Keratinocyte (primary cell): Measurements from ENCODE around the gene AKAP4. TPM values are rescaled to one million over a fixed set of nuclear protein-coding genes. Genes with fewer than 3 reads are reported as not detected.

ENCODE experiments used
- DNase-seq: peaks from one replicate; pipeline ENCODE4 v3.0.0-alpha.2; 2011; ENCODE audit warnings: low read depth, missing footprints, low spot score
- FAIRE-seq: peaks from 2 replicates; lab custom pipeline; 2011; peaks lifted over from hg19 to GRCh38; lab: Jason Lieb, UNC
- H2AFZ ChIP-seq: 2 replicates; pipeline ENCODE4 v1.6.0; 2012; ENCODE audit warnings: low read length, control low read depth, inconsistent platforms; ENCODE audit not compliant: control insufficient read depth
- H3K27ac ChIP-seq: 2 replicates; pipeline ENCODE4 v1.5.1; 2011; ENCODE audit warnings: low read length; ENCODE audit not compliant: control insufficient read depth, insufficient read depth
- H3K27me3 ChIP-seq: 3 replicates; pipeline ENCODE4 v1.6.0; 2011; ENCODE audit warnings: low read length; ENCODE audit not compliant: control insufficient read depth, insufficient read depth; ENCODE audit errors: extremely low read depth
- H3K36me3 ChIP-seq, 2 experiments: 2 replicates in 1 of 2; 3 replicates in 1 of 2; pipeline ENCODE4 v1.5.1; 2011; ENCODE audit warnings: low read length in 2 of 2, mild to moderate bottlenecking in 1 of 2; ENCODE audit not compliant: control insufficient read depth in 2 of 2, insufficient read depth in 2 of 2; ENCODE audit errors: extremely low read depth in 1 of 2
- H3K4me1 ChIP-seq: 3 replicates; pipeline ENCODE4 v1.5.1; 2011; ENCODE audit warnings: low read length; ENCODE audit not compliant: control insufficient read depth, insufficient read depth; ENCODE audit errors: extremely low read depth
- H3K4me2 ChIP-seq: 3 replicates; pipeline ENCODE4 v1.6.0; 2011; ENCODE audit warnings: low read depth, low read length; ENCODE audit not compliant: control insufficient read depth, insufficient read depth; ENCODE audit errors: extremely low read depth
- H3K4me3 ChIP-seq, 3 experiments: fragments of 200-600 bp in 1 of 3; sonication (generic) in 1 of 3; 2 replicates in 2 of 3; 3 replicates in 1 of 3; pipeline ENCODE4 v1.5.1; 2011 to 2016; ENCODE audit warnings: low read length in 3 of 3, mild to moderate bottlenecking in 3 of 3, control low read depth in 2 of 3, inconsistent platforms in 1 of 3, low read depth in 1 of 3, mixed read lengths in 1 of 3, mixed run types in 1 of 3, moderate library complexity in 1 of 3; ENCODE audit not compliant: control insufficient read depth in 2 of 3, insufficient read depth in 2 of 3; ENCODE audit errors: extremely low read depth in 1 of 3
- H3K79me2 ChIP-seq: 2 replicates; pipeline ENCODE4 v1.6.0; 2012; ENCODE audit warnings: low read length; ENCODE audit not compliant: control insufficient read depth, insufficient read depth
- H3K9ac ChIP-seq: 3 replicates; pipeline ENCODE4 v1.6.0; 2011; ENCODE audit warnings: low read length; ENCODE audit not compliant: control insufficient read depth, insufficient read depth; ENCODE audit errors: extremely low read depth
- H3K9me1 ChIP-seq: 3 replicates; pipeline ENCODE4 v1.6.0; 2011; ENCODE audit warnings: low read length; ENCODE audit not compliant: control insufficient read depth, insufficient read depth; ENCODE audit errors: extremely low read depth
- H3K9me3 ChIP-seq: 2 replicates; pipeline ENCODE4 v1.5.1; 2012; ENCODE audit warnings: low read depth, low read length; ENCODE audit not compliant: control insufficient read depth
- H4K20me1 ChIP-seq: 3 replicates; pipeline ENCODE4 v1.6.0; 2011; ENCODE audit warnings: low read length; ENCODE audit not compliant: control insufficient read depth, insufficient read depth; ENCODE audit errors: extremely low read depth
- EZH2 ChIP-seq: IDR thresholded peaks from one replicate; pipeline ENCODE4 v1.6.1; 2012; ENCODE audit warnings: inconsistent platforms, mild to moderate bottlenecking, low read length, moderate library complexity
- dilution Hi-C: fragments of 300-500 bp; cut with MboI; formaldehyde crosslinking; loops from one replicate; pipeline ENCODE4 v1.7.0; 2020; ENCODE audit warnings: low sequenced_read_pairs; ENCODE audit not compliant: extremely low pct_ligation_motif_present
- polyA plus RNA-seq, 5 experiments: library from polyadenylated mRNA; depleted of rRNA in 3 of 5; stranded (reverse) in 3 of 5; stranded (forward) in 1 of 5; unstranded in 1 of 5; fragments of >200 nt; gene quantifications; 1 replicate in 1 of 5; 2 replicates in 3 of 5; 3 replicates in 1 of 5; pipeline versions ENCODE4 v1.2.1 to v1.2.3, GENCODE V29; 2011 to 2012; ENCODE audit warnings: missing spikeins in 2 of 5, low read depth in 1 of 5, low replicate concordance in 1 of 5
- TF ChIP-seq, protein P1 (sequence below), 3 experiments: IDR thresholded peaks in 1 of 3; conservative IDR thresholded peaks in 1 of 3; optimal IDR thresholded peaks in 1 of 3; 2 replicates in 2 of 3; 3 replicates in 1 of 3; pipeline versions ENCODE3 to v1.5.1; 2011; ENCODE audit warnings: low read length in 3 of 3, mild to moderate bottlenecking in 3 of 3, moderate library complexity in 2 of 3, control low read depth in 1 of 3, inconsistent platforms in 1 of 3; ENCODE audit not compliant: insufficient read depth in 2 of 3; ENCODE audit errors: extremely low read depth in 1 of 3

Gene AKAP4
- polyA plus RNA-seq, 1 donor (not counting 4 experiments of a cell fraction or from before 2014, with no cell fraction given): not detected

DNA sequence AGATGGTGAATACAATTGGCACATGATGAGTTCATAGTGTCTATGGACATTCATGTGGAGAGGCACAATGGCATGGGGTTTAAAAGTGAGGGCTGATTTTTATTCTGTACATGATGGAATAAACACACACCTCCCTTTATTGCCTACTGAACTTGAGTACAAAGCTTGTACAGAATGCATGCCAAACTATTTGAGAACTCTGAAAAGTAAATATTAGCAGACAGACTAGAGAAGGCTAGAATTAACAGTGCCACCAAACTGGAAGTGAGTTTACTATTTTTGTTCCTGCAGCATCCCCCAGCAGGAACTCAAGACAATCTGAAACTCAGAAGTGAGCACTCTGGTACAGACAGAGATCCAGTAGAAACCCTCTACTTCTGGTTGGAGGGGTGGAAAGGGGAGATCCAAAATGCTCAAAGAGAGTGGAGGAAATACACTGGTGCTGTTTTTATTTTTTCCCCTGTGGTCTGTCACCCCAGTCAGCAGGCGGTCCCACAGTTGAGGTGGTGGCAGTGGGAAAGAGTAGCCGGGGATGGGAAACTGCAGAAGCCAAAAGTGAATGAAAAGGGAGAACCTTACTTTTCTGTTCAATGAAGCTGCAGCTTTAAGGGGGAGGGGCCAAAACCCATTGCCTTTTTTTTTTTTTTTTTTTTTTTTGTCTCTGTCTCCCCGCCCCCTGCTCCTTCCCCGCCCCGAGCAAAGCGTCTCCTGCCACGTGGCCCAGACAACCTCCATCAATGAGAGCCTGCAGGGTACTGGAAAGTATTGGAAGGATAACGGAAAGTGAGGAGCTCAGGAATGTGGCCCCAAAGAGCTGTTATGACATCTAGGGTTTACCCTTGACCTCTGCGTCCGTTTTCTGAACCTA lies 20.5 kb downstream of the AKAP4 start:
- H3K27ac ChIP-seq: no peak overlapping the region
- H3K9me1 ChIP-seq: no peaks in the 10 kb centered on the region
- H3K36me3 ChIP-seq: no peaks in the 10 kb centered on the region
- H3K4me2 ChIP-seq: no peak overlapping the region
- H3K79me2 ChIP-seq: no peaks in the 10 kb centered on the region
- TF ChIP-seq, protein P1, sequence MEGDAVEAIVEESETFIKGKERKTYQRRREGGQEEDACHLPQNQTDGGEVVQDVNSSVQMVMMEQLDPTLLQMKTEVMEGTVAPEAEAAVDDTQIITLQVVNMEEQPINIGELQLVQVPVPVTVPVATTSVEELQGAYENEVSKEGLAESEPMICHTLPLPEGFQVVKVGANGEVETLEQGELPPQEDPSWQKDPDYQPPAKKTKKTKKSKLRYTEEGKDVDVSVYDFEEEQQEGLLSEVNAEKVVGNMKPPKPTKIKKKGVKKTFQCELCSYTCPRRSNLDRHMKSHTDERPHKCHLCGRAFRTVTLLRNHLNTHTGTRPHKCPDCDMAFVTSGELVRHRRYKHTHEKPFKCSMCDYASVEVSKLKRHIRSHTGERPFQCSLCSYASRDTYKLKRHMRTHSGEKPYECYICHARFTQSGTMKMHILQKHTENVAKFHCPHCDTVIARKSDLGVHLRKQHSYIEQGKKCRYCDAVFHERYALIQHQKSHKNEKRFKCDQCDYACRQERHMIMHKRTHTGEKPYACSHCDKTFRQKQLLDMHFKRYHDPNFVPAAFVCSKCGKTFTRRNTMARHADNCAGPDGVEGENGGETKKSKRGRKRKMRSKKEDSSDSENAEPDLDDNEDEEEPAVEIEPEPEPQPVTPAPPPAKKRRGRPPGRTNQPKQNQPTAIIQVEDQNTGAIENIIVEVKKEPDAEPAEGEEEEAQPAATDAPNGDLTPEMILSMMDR (optimal IDR thresholded peaks at IDR 0.05 in 1 of 3, IDR thresholded peaks at IDR 0.05 in 1 of 3, conservative IDR thresholded peaks at IDR 0.05 in 1 of 3; ENCODE audit: extremely low read depth in 1 of 3, insufficient read depth in 2 of 3, low read length in 3 of 3): no peak
- no peak for TF ChIP-seq EZH2
- DNase-seq (no peak), FAIRE-seq (no peak)
- H2AFZ ChIP-seq: no peak overlapping the region
- H3K4me3 ChIP-seq: no peak overlapping the region
- dilution Hi-C loops: no loop called here
- no peaks in the 10 kb centered on the region for H4K20me1 ChIP-seq
- no peaks in the 10 kb centered on the region for H3K9me3 ChIP-seq
- H3K27me3 ChIP-seq: no peaks in the 10 kb centered on the region
- H3K9ac ChIP-seq: no peak overlapping the region
- H3K4me1 ChIP-seq: no peaks in the 10 kb centered on the region

DNA sequence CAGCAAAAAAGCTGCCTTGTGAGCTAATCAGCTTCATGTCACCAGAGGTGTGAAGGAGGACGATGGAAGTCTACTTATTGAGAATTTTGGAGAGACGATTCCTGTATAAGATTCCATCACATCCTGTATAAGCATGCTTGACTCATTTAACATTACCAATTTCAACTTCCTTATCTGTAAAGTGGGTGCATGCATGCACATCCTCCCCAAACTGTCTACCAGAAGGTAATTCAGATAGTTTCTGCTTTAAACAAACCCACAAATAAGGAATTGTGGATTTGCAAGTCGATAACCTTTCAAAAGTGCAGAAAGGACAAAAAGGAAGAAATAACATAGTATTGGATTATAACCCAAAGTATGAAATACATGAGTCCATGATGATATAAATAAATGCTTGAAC lies 31.1 kb downstream of the AKAP4 start:
- Histone ChIP-seq H3K9me1 (no peaks in the 10 kb centered on the region), H3K27ac (no peak overlapping the region), H3K9me3 (no peaks in the 10 kb centered on the region), H3K4me2 (no peak overlapping the region), H2AFZ (no peak overlapping the region), H3K4me1 (no peaks in the 10 kb centered on the region), H3K36me3 (no peaks in the 10 kb centered on the region), H3K9ac (no peak overlapping the region), H3K27me3 (no peaks in the 10 kb centered on the region), H3K4me3 (no peak overlapping the region), H4K20me1 (no peaks in the 10 kb centered on the region), H3K79me2 (no peaks in the 10 kb centered on the region)
- FAIRE-seq: no peak
- DNase-seq: no peak
- dilution Hi-C loops: no loop called here
- TF ChIP-seq EZH2: no peak
- TF ChIP-seq, protein P1 (optimal IDR thresholded peaks at IDR 0.05 in 1 of 3, IDR thresholded peaks at IDR 0.05 in 1 of 3, conservative IDR thresholded peaks at IDR 0.05 in 1 of 3; ENCODE audit: extremely low read depth in 1 of 3, insufficient read depth in 2 of 3, low read length in 3 of 3): no peak
